WI38 (cell line): ENCODE results near the gene KCNK6.
"Not testable (repeated sequence)": the region's sequence is repeated elsewhere in the genome, so short reads cannot be mapped to it uniquely, and the experiment has no call there.

ENCODE experiments used
- H3K4me3 ChIP-seq: 2 replicates; pipeline ENCODE4 v1.5.1; 2011; ENCODE audit warnings: low read depth, mild to moderate bottlenecking, control low read depth, low read length
- TF ChIP-seq, protein P1 (sequence below): IDR thresholded peaks from 2 replicates; pipeline ENCODE4 v1.5.1; 2012; ENCODE audit warnings: low read depth, mild to moderate bottlenecking, control low read depth, low read length

The KCNK6 gene

DNA sequence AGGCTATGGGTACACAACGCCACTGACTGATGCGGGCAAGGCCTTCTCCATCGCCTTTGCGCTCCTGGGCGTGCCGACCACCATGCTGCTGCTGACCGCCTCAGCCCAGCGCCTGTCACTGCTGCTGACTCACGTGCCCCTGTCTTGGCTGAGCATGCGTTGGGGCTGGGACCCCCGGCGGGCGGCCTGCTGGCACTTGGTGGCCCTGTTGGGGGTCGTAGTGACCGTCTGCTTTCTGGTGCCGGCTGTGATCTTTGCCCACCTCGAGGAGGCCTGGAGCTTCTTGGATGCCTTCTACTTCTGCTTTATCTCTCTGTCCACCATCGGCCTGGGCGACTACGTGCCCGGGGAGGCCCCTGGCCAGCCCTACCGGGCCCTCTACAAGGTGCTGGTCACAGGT, 6.9 kb downstream of the KCNK6 start:
- TF ChIP-seq, protein P1, sequence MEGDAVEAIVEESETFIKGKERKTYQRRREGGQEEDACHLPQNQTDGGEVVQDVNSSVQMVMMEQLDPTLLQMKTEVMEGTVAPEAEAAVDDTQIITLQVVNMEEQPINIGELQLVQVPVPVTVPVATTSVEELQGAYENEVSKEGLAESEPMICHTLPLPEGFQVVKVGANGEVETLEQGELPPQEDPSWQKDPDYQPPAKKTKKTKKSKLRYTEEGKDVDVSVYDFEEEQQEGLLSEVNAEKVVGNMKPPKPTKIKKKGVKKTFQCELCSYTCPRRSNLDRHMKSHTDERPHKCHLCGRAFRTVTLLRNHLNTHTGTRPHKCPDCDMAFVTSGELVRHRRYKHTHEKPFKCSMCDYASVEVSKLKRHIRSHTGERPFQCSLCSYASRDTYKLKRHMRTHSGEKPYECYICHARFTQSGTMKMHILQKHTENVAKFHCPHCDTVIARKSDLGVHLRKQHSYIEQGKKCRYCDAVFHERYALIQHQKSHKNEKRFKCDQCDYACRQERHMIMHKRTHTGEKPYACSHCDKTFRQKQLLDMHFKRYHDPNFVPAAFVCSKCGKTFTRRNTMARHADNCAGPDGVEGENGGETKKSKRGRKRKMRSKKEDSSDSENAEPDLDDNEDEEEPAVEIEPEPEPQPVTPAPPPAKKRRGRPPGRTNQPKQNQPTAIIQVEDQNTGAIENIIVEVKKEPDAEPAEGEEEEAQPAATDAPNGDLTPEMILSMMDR: no peak
- no peak overlapping the region for H3K4me3 ChIP-seq

DNA sequence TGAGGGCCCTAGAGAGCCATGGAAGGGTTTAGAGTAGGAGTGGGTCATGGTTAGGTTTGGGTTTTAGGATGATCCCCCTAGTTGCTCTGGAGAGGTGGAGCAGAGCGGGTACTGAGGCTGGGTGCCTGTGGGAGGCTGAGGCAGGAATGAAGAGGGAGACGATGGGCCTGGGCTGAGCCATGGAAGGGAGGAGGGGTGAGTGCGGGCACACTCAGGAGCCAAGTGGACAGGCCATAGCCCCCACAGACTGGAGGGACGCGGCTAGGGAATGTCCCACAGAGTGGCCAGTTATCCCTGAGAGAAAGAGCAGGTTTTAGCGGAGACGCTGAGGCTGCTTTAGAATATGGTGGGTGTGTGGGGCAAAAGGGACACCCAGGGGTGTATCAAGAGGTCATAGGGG, 10.0 kb downstream of the KCNK6 start:
- TF ChIP-seq, protein P1: no peak
- no peak overlapping the region for H3K4me3 ChIP-seq

DNA sequence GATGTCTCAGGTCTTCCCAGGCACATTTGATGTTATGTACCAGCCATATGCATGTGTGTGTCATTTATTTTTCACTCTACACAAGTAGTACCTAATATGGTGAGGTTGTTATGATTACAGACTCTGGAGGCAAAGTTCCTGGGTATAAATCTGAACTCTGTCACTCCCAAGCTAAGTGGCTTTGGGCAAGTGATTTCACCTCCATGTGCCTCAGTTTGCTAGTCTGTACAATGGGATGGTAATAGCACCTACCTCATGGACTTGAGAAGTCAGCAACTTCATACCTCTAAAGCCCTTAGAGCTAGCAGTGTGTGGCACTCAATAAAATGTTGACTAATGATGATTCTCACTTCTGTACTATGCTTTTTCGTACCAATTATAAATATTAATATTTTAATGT, 12.1 kb downstream of the KCNK6 start:
- TF ChIP-seq, protein P1: no peak
- H3K4me3 ChIP-seq: no peak overlapping the region

DNA sequence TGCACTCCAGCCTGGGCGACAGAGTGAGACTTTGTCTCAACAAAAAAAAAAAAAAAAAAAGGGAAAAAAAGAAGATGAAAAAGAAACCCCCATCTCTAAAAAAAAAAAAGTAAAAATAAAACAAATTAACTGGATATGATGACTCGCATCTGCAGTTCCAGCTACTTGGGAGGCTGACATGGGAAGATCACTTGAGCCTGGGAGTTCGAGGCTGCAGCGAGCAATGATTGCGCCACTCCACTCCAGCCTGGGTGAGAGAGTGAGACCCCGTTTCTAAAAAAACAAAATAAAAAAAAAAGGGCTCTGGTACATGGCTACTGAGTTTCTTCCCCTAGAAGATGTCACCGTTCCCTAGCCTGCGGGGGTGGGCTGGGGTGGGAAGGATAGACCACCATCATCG, 13.6 kb downstream of the KCNK6 start:
- TF ChIP-seq, protein P1: no peak
- H3K4me3 ChIP-seq: no peak overlapping the region

DNA sequence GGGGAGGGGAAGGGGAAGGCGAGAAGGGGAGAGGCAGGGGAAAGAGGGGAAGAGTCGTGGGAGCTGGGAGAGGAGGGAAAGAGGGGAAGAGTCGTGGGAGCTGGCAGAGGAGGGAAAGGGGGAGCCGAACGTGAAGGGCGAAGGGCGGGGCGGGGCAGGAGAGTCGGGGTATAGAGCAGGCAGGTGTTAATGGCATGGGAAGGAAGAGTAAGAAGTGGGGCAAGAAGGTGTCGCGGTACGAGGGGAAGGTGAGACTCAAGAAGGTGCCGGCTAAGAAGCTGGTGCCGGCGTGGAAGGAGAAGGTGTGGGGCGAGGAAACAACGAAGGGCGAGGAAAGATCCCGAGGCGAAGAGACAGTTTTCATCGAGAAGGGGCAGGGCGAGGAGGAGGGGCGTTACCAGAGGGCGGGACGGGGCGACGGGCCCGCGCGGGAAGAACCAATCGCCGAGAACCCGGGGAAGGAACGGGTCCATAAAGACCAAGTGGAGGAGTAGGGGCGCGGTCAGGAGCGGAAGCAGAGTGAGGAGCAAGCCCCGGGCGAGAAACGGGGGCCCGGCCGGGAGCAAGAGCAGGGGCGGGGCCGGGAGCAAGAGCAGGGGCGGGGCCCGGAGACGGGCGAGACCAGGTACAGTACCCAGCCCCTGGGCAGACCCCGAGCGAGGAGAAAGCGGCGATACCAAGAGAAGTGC, 16.4 kb downstream of the KCNK6 start:
- TF ChIP-seq, protein P1: no peak
- H3K4me3 ChIP-seq: peak overlapping the region; percentile 73

DNA sequence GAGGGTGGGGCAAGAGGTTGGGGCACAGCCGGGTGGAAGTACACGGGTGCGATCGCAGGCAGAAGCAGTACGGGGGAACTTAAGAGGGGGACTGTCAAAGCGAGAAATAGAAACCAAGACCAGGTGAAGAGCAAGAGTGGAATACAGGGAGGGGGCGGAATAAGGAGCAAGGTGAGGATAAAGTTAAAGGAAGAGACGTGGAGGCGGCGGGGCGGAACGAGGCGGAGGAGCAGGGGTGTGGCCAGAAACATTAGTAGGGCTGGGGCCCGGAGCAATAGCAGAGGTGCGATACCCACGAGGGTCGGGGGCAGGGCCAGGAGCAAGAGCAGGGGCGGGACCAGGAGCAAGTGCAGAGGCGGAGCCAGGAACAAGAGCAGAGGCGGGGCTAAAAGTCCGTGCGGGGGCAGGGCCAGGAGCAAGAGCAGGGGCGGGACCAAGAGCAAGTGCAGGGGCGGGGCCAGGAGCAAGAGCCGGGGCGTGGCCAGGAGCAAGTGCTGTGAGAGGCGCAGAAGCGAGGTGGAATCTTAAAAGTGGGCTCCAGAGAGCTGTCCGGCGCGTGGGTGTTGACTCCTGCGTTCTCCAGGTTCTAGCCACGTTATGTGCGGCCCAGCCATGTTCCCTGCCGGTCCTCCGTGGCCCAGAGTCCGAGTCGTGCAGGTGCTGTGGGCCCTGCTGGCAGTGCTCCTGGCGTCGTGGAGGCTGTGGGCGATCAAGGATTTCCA, 17.2 kb downstream of the KCNK6 start:
- peak overlapping the region; percentile 73 for H3K4me3 ChIP-seq
- TF ChIP-seq, protein P1: no peak

DNA sequence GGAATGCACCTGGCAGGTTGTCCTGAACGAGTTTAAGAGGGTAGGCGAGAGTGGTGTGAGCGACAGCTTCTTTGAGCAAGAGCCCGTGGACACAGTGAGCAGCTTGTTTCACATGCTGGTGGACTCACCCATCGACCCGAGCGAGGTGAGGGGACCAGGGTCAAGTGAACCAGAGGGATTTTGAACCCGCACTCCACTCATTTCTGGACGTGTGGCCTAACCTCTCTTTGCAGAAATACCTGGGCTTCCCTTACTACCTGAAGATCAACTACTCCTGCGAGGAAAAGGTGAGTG, 17.7 kb downstream of the KCNK6 start:
- H3K4me3 ChIP-seq: peak overlapping the region; percentile 35
- TF ChIP-seq, protein P1: no peak

DNA sequence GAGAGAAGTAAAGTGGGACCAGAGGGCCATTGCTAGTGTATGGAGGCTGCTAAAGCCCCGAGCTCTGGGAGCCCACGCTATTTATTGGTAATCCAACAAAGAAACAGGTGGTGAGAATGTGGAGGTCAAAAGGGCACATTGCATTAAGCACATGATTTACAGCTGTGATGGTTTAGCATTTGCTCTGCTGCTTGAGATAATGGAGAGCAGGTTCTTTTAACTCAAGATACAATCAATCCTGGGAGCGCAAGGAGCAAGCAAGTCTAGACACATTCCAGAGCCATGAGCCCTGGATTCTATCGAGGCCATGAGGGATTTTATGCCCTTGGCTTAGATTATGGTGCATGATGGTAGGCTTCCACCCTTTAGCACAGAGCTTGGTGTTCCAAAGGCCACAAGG, 19.4 kb downstream of the KCNK6 start:
- not testable (repeated sequence) for H3K4me3 ChIP-seq
